IMR-90 (cell line): ENCODE data around the gene ELOVL2. TPM values are rescaled to one million over a fixed set of nuclear protein-coding genes. Genes with fewer than 3 reads are reported as not detected.
A peak's percentile ranks its signal among the peaks of the same experiment; 100 is the strongest.

ENCODE experiments used
- ATAC-seq: fragments of 200-7000 bp; cut with Tn5 transposase; 2 replicates; pipeline ENCODE4 v1.9.1; 2020; ENCODE audit warnings: low read depth, mild to moderate bottlenecking, moderate library complexity
- BruUV-seq: library from RNA; stranded (reverse); fragments of 400-500 nt; replicated peaks from 2 replicates; lab custom pipeline; 2021; lab: Mats Ljungman, UMichigan
- CTCF ChIA-PET: fragments of 300-600 bp; formaldehyde crosslinking; extraction: SDS; loops from one replicate; lab custom pipeline; 2021; ENCODE audit warnings: antibody characterized with exemption; lab: Yijun Ruan, JAX
- POLR2A ChIA-PET: fragments of 300-600 bp; sonication (Branson Sonifier 250); formaldehyde crosslinking; loops from one replicate; lab custom pipeline; 2022; ENCODE audit warnings: antibody characterized with exemption; ENCODE audit not compliant: unreplicated experiment; lab: Charles Lee
- DNase-seq: peaks from one replicate; pipeline ENCODE4 v3.0.0; 2013
- H2AFZ ChIP-seq: replicated peaks from 2 replicates; pipeline ENCODE3; 2013; ENCODE audit warnings: low read length, mild to moderate bottlenecking; ENCODE audit not compliant: poor library complexity
- H2AK5ac ChIP-seq: 2 replicates; pipeline ENCODE4 v1.6.1; 2013; ENCODE audit warnings: low read depth, low read length, inconsistent platforms
- H2AK9ac ChIP-seq: replicated peaks from 2 replicates; pipeline ENCODE3; 2013; ENCODE audit warnings: mild to moderate bottlenecking, low read depth, low read length, moderate library complexity; ENCODE audit not compliant: poor library complexity
- H2BK120ac ChIP-seq: 2 replicates; pipeline ENCODE4 v1.6.1; 2013; ENCODE audit warnings: low read depth, low read length, inconsistent platforms
- H2BK15ac ChIP-seq: 3 replicates; pipeline ENCODE4 v1.6.1; 2013; ENCODE audit warnings: low read depth, low read length, inconsistent platforms
- H2BK20ac ChIP-seq: 2 replicates; pipeline ENCODE4 v1.6.1; 2013; ENCODE audit warnings: low read depth, mild to moderate bottlenecking, inconsistent platforms, low read length, moderate library complexity
- H2BK5ac ChIP-seq: 2 replicates; pipeline ENCODE4 v1.6.1; 2013; ENCODE audit warnings: mild to moderate bottlenecking, low read depth, low read length, inconsistent platforms; ENCODE audit not compliant: poor library complexity, severe bottlenecking
- H3K14ac ChIP-seq: replicated peaks from 2 replicates; pipeline ENCODE4 v1.6.1; 2013; ENCODE audit warnings: low read depth, low read length, inconsistent platforms
- H3K18ac ChIP-seq: 2 replicates; pipeline ENCODE4 v1.6.1; 2013; ENCODE audit warnings: low read depth, low read length, control low read depth
- H3K23ac ChIP-seq: 2 replicates; pipeline ENCODE4 v1.6.1; 2013; ENCODE audit warnings: low read depth, low read length, inconsistent platforms
- H3K27ac ChIP-seq: 2 replicates; pipeline ENCODE4 v1.5.1; 2013; ENCODE audit warnings: mild to moderate bottlenecking, control low read depth, low read length; ENCODE audit not compliant: insufficient read depth
- H3K27me3 ChIP-seq: 2 replicates; pipeline ENCODE4 v1.6.1; 2013; ENCODE audit warnings: low read length; ENCODE audit not compliant: control insufficient read depth, insufficient read depth
- H3K36me3 ChIP-seq: 2 replicates; pipeline ENCODE4 v1.6.1; 2013; ENCODE audit warnings: low read length, mixed read lengths; ENCODE audit not compliant: control insufficient read depth, insufficient read depth
- H3K4ac ChIP-seq: 2 replicates; pipeline ENCODE4 v1.6.1; 2013; ENCODE audit warnings: low read depth, low read length, inconsistent platforms
- H3K4me1 ChIP-seq: 2 replicates; pipeline ENCODE4 v1.6.1; 2013; ENCODE audit warnings: low read length, mixed read lengths; ENCODE audit not compliant: control insufficient read depth, insufficient read depth
- H3K4me2 ChIP-seq: 2 replicates; pipeline ENCODE4 v1.6.1; 2013; ENCODE audit warnings: low read depth, mild to moderate bottlenecking, control low read depth, low read length, moderate library complexity
- H3K4me3 ChIP-seq: 2 replicates; pipeline ENCODE4 v1.5.1; 2013; ENCODE audit warnings: low read depth, mild to moderate bottlenecking, control low read depth, low read length, moderate library complexity; ENCODE audit not compliant: insufficient read depth
- H3K56ac ChIP-seq: 2 replicates; pipeline ENCODE4 v1.6.1; 2013; ENCODE audit warnings: low read length, inconsistent platforms; ENCODE audit not compliant: insufficient read depth; ENCODE audit errors: extremely low read depth
- H3K79me1 ChIP-seq, 2 experiments: 2 replicates each; pipeline ENCODE4 v1.6.1; 2013; ENCODE audit warnings: low read length in 2 of 2, inconsistent platforms in 1 of 2, low read depth in 1 of 2
- H3K9ac ChIP-seq: 2 replicates; pipeline ENCODE4 v1.6.1; 2013; ENCODE audit warnings: low read depth, low read length, control low read depth
- H3K9me1 ChIP-seq: 2 replicates; pipeline ENCODE4 v1.6.1; 2013; ENCODE audit warnings: low read length, inconsistent platforms; ENCODE audit not compliant: insufficient read depth
- H3K9me3 ChIP-seq: 2 replicates; pipeline ENCODE4 v1.6.1; 2013; ENCODE audit warnings: low read length; ENCODE audit not compliant: control insufficient read depth, insufficient read depth
- H4K20me1 ChIP-seq: 2 replicates; pipeline ENCODE4 v1.6.1; 2013; ENCODE audit warnings: low read length, inconsistent platforms; ENCODE audit not compliant: insufficient read depth
- H4K5ac ChIP-seq: 2 replicates; pipeline ENCODE4 v1.6.1; 2013; ENCODE audit warnings: mild to moderate bottlenecking, low read depth, low read length, control low read depth
- H4K8ac ChIP-seq, 2 experiments: 2 replicates each; pipeline ENCODE4 v1.6.1; 2013; ENCODE audit warnings: low read depth in 2 of 2, low read length in 2 of 2, control low read depth in 1 of 2, inconsistent platforms in 1 of 2
- H4K91ac ChIP-seq: 2 replicates; pipeline ENCODE4 v1.6.1; 2013; ENCODE audit warnings: low read depth, low read length, inconsistent platforms; ENCODE audit not compliant: insufficient read depth
- BHLHE40 ChIP-seq: fragments of 150-350 bp; IDR thresholded peaks from 2 replicates; pipeline ENCODE4 v1.6.1; 2016; ENCODE audit warnings: mild to moderate bottlenecking, low read depth, low read length
- CEBPB ChIP-seq: IDR thresholded peaks from 2 replicates; pipeline ENCODE4 v1.6.1; 2012; ENCODE audit warnings: low read depth, low read length, improper control_type of control experiment
- CHD1 ChIP-seq: IDR thresholded peaks from 2 replicates; pipeline ENCODE4 v1.6.1; 2012; ENCODE audit warnings: low read depth, low read length, improper control_type of control experiment
- FOS ChIP-seq: fragments of 150-350 bp; IDR thresholded peaks from 2 replicates; pipeline ENCODE4 v1.6.1; 2016; ENCODE audit warnings: low read depth, low read length
- MAFK ChIP-seq: IDR thresholded peaks from 2 replicates; pipeline ENCODE4 v1.6.1; 2012; ENCODE audit warnings: low read depth, low read length, improper control_type of control experiment
- MAZ ChIP-seq: IDR thresholded peaks from 2 replicates; pipeline ENCODE4 v1.6.1; 2012; ENCODE audit warnings: low read depth, mild to moderate bottlenecking, low read length, improper control_type of control experiment, moderate library complexity, borderline replicate concordance
- MXI1 ChIP-seq: IDR thresholded peaks from 2 replicates; pipeline ENCODE4 v1.6.1; 2012; ENCODE audit warnings: low read depth, mild to moderate bottlenecking, low read length, moderate library complexity, borderline replicate concordance
- NFE2L2 ChIP-seq: fragments of 150-350 bp; IDR thresholded peaks from 2 replicates; pipeline ENCODE4 v1.6.1; 2016; ENCODE audit warnings: low read depth, mild to moderate bottlenecking, low read length
- POLR2A ChIP-seq: IDR thresholded peaks from 2 replicates; pipeline ENCODE4 v1.6.1; 2012; ENCODE audit warnings: mild to moderate bottlenecking, low read depth, low read length
- RAD21 ChIP-seq: IDR thresholded peaks from 2 replicates; pipeline ENCODE4 v1.6.1; 2012; ENCODE audit warnings: low read length, improper control_type of control experiment
- RCOR1 ChIP-seq: IDR thresholded peaks from 2 replicates; pipeline ENCODE4 v1.6.1; 2012; ENCODE audit warnings: mild to moderate bottlenecking, low read length, improper control_type of control experiment; ENCODE audit not compliant: insufficient replicate concordance
- RFX5 ChIP-seq: IDR thresholded peaks from 2 replicates; pipeline ENCODE4 v1.8.0; 2012; ENCODE audit warnings: low read depth, mild to moderate bottlenecking, low read length, moderate library complexity
- SMC3 ChIP-seq: fragments of 150-350 bp; IDR thresholded peaks from 2 replicates; pipeline ENCODE4 v1.6.1; 2016; ENCODE audit warnings: low read depth, mild to moderate bottlenecking, antibody characterized with exemption, low read length, moderate library complexity
- WGBS, 2 experiments: methylation state at CpG; one replicate each; pipeline versions ENCODE4 v1.1.5 to v1.1.7; 2013; ENCODE audit warnings: missing lambda C conversion rate in 2 of 2; ENCODE audit not compliant: insufficient read length in 1 of 2; ENCODE audit errors: extremely low coverage in 2 of 2; 5-methylcytosine and 5-hydroxymethylcytosine counted together
- dilution Hi-C: fragments of 300-500 bp; cut with HindIII; formaldehyde crosslinking; loops from one replicate; pipeline ENCODE4 v1.14.3; 2018; ENCODE audit warnings: low sequenced_read_pairs; ENCODE audit not compliant: unreplicated experiment
- in situ Hi-C: fragments of 300-500 bp; cut with MboI; formaldehyde crosslinking; loops from 3 replicates; pipeline ENCODE4 v1.14.3; 2019; ENCODE audit warnings: low sequenced_read_pairs, inconsistent platforms, mixed read lengths
- intact Hi-C: fragments of 100-400 bp; cut with micrococcal nuclease; formaldehyde crosslinking; loops from 2 replicates; pipeline ENCODE4 v1.10.0; 2022
- polyA plus RNA-seq, 3 experiments: library from polyadenylated mRNA; depleted of rRNA; stranded (reverse); fragments of >200 nt; gene quantifications; 2 replicates each; pipeline ENCODE4 v1.2.3, GENCODE V29; 2012; ENCODE audit warnings: low replicate concordance in 1 of 3
- total RNA-seq: library from RNA; depleted of rRNA; stranded (reverse); fragments of >200 nt; gene quantifications from 2 replicates; pipeline ENCODE4 v1.2.3, GENCODE V29; 2012
- TF ChIP-seq, protein P1 (sequence below): fragments of 150-350 bp; IDR thresholded peaks from 2 replicates; pipeline ENCODE4 v1.6.1; 2016; ENCODE audit warnings: low read depth, mild to moderate bottlenecking, low read length, moderate library complexity, borderline replicate concordance
- TF ChIP-seq, protein P2 (sequence below): conservative IDR thresholded peaks from 2 replicates; pipeline ENCODE4 v1.5.1; 2012; ENCODE audit warnings: mild to moderate bottlenecking, low read depth, low read length, improper control_type of control experiment

The ELOVL2 gene
- total and polyA plus RNA-seq, 2 of the 4 experiments (the other 2 are of a cell fraction), result 6.3 to 7.9 TPM

DNA sequence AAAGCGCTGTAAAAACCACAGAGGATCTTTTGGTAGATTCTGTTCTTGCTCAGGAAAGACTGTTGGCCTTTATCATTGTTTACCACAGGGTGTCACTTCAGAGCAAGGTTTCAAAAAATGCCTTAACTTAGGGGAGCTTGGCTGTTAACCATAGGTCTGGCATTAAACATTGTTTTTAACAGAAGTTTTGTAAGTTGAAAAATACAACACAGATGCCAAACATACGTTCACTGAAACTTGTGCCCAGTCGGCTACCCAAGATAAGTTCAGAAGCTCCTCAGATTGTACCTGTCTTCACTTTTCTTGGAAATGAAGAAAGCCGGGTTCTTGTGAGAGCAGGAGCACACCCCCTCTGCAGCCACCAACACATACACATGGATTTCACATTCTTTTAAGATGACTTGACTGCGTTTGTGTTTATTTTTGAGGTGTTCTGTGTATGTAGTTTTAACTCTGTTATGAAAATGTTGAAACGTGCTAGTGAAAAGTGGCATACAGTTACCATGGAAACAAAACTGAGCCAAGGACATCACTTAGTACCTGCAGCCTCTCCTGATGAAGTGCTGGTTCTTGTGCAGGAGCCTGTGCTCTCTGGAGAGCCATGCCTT is 92.3 kb downstream of the ELOVL2 start:
- peak overlapping the region; percentile 56 for H3K4me2 ChIP-seq
- H3K9me3 ChIP-seq, result no peaks in the 10 kb centered on the region
- peaks cover 9% of the 10 kb centered on the region for H3K27me3 ChIP-seq
- H3K27ac ChIP-seq, result no peak overlapping the region
- peaks cover 3% of the 10 kb centered on the region; the same call in 1 of the 2 replicates for H3K4me1 ChIP-seq
- H2AFZ ChIP-seq, result no peak overlapping the region
- H3K79me1 ChIP-seq, result no peaks in the 10 kb centered on the region
- ATAC-seq (peak; percentile 93), DNase-seq (peak; percentile 94)
- H4K5ac ChIP-seq, result no peak overlapping the region
- no peak overlapping the region for H3K18ac ChIP-seq
- no peak overlapping the region for H3K4me3 ChIP-seq
- no peak overlapping the region for H3K23ac ChIP-seq
- peaks cover 4% of the 10 kb centered on the region; the same call in 1 of the 2 replicates for H4K20me1 ChIP-seq
- no peaks in the 10 kb centered on the region for H3K36me3 ChIP-seq
- no TSS peak for BruUV-seq
- in situ Hi-C loops (loop anchor here (5.0 to 10.0 kb wide), 3 partner anchors 116 to 623 kb away; no protein-coding TSS in a partner anchor), dilution Hi-C loops (no loop called here), intact Hi-C loops (loop anchor here (1.0 to 2.0 kb wide), 5 partner anchors 92 to 624 kb away; no protein-coding TSS in a partner anchor)
- H4K91ac ChIP-seq, result no peak overlapping the region
- CTCF ChIA-PET, result interaction anchor here (0.6 to 1.8 kb wide), 4 partner anchors 111 to 118 kb away, joined by 4 to 13 read pairs (median 4); no protein-coding TSS in a partner anchor
- WGBS, 2 experiments, result 13% methylated on average over 1 of the region's 6 CpGs; no CpG with 5 or more reads in 1 of the 2 experiments
- no peak overlapping the region for H4K8ac ChIP-seq
- H2BK20ac ChIP-seq, result 0 out of 2 replicates have a peak overlapping the region, but pooled peaks have one; percentile 19
- H2BK15ac ChIP-seq, result no peak overlapping the region; the same call in 2 of the 3 replicates
- POLR2A ChIA-PET, result interaction anchor here (0.6 kb wide), 1 partner anchor 113 kb away, joined by 3 read pairs; no protein-coding TSS in a partner anchor
- H2AK9ac ChIP-seq, result no peak overlapping the region
- no peak overlapping the region for H3K14ac ChIP-seq
- no peak overlapping the region for H3K9ac ChIP-seq
- H2BK5ac ChIP-seq, result no peak overlapping the region
- H3K4ac ChIP-seq, result no peak overlapping the region; the same call in 1 of the 2 replicates
- H2BK120ac ChIP-seq, result no peak overlapping the region
- H2AK5ac ChIP-seq, result no peak overlapping the region
- no peak overlapping the region for H3K56ac ChIP-seq
- 0 out of 2 replicates have a peak, but pooled peaks cover 3% of the 10 kb centered on the region for H3K9me1 ChIP-seq
- TF ChIP-seq POLR2A (no peak), MAFK (no peak), CHD1 (no peak), NFE2L2 (peak; percentile 13; the same call in 1 of the 2 replicates), RCOR1 (no peak), MAZ (0 out of 2 replicates have a peak, but pooled peaks have one; percentile 16), BHLHE40 (peak; percentile 96), MXI1 (peak; percentile 83; the same call in 1 of the 2 replicates), CEBPB (peak; percentile 45; the same call in 1 of the 2 replicates), FOS (peak; percentile 87), RAD21 (peak; percentile 81), SMC3 (peak; percentile 89), RFX5 (no peak)
- TF ChIP-seq, protein P1, sequence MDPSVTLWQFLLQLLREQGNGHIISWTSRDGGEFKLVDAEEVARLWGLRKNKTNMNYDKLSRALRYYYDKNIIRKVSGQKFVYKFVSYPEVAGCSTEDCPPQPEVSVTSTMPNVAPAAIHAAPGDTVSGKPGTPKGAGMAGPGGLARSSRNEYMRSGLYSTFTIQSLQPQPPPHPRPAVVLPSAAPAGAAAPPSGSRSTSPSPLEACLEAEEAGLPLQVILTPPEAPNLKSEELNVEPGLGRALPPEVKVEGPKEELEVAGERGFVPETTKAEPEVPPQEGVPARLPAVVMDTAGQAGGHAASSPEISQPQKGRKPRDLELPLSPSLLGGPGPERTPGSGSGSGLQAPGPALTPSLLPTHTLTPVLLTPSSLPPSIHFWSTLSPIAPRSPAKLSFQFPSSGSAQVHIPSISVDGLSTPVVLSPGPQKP, result no peak
- TF ChIP-seq, protein P2, sequence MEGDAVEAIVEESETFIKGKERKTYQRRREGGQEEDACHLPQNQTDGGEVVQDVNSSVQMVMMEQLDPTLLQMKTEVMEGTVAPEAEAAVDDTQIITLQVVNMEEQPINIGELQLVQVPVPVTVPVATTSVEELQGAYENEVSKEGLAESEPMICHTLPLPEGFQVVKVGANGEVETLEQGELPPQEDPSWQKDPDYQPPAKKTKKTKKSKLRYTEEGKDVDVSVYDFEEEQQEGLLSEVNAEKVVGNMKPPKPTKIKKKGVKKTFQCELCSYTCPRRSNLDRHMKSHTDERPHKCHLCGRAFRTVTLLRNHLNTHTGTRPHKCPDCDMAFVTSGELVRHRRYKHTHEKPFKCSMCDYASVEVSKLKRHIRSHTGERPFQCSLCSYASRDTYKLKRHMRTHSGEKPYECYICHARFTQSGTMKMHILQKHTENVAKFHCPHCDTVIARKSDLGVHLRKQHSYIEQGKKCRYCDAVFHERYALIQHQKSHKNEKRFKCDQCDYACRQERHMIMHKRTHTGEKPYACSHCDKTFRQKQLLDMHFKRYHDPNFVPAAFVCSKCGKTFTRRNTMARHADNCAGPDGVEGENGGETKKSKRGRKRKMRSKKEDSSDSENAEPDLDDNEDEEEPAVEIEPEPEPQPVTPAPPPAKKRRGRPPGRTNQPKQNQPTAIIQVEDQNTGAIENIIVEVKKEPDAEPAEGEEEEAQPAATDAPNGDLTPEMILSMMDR, result peak; percentile 76
